CD4-positive, alpha-beta T cell treated with Interleukin-12 subunit alpha and Interleukin-12 subunit beta, for 1 hour (primary cell): Measurements from ENCODE around the gene TRIM62.

Experiments used
- DNase-seq: peaks from one replicate; pipeline ENCODE4 v3.0.0-alpha.2; 2020

TRIM62 gene

DNA sequence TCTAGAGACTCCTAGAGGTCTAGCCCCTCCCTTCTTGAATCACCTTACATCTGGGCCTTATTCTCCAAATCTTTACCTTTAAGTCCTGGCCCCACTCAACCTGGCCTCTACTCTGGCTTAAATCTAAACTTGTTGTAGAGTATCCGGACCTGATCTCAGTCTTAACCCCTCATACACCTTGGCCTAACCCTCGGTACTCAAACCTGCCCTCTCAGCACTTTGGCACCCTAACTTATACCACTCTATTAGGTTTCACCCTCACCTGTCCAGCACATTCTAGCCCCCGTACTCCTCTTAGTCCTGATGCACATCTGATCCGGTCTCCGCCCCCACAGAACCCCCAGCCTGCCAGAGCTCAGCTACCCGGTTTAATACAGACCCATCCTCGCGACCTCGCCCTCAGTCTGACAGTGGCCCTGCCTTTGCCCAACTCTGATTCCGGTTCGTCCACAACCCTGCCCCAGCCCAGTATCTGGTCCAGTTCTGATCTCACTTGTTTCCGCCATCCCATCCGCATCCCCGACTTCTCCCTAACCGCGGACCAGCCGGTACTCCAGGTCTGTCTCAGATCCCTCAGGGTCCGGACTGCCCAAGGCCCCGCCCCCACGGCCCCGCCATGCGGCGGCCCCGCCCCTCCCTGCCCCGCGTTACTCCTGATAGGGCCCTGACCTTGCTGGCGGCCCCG is 1.5 kb downstream of the TRIM62 start:
- DNase-seq: no peak

DNA sequence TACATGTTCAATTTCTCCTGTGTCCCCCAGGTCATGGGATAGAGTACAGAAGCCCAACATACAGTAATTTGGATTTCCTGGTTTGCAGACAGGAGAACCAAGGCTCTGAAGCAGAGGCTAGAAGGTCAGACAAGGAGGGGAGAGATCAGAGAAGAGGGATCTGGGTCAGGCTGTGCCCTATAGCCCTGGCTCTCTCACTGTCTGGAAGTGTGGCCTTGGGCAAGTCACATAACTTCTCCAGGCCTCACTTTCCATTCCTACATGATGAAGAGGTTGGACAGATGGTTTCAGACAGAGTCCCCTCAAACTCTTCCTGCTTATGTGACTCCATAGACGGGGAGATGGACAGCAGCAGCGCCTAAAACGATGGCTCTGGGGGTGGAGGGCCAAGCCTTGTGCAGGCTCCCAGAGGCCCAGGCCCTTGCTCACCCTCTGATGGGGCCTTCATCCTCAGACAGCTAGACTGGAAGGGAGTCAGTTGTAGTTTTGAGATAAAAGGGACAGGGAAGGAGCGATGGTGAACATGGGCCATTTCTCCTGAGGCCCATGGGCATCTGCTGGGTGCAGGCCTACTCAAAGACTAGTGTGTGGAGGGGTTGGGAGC is 2.9 kb downstream of the TRIM62 start:
- no peak for DNase-seq

DNA sequence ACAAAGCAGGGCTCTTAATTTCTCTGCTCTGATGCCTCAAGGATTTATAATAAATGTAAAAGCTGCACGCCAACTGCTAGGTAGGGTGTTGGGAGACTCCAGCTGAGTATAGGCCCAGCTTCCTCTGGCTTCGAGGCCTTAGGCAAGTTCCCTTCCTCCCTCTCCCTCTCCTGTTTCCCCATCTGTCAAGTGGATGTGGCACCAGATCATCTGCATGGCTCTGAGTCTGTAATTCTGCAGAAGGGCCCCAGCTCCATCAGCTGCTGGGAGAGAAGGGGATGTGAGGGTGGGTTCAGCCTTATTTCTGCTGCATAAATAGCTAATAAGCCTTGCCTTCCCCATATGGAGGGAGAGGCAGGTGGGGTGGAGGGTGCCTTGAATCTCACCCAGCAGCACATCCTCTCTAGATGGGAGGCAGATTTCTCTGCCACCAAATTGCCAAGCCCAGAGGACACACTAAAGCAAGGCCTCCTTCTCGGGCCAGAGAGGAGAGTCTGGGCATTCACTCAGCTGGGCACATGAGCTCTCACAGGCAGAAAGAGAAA is 3.8 kb downstream of the TRIM62 start:
- DNase-seq: no peak

DNA sequence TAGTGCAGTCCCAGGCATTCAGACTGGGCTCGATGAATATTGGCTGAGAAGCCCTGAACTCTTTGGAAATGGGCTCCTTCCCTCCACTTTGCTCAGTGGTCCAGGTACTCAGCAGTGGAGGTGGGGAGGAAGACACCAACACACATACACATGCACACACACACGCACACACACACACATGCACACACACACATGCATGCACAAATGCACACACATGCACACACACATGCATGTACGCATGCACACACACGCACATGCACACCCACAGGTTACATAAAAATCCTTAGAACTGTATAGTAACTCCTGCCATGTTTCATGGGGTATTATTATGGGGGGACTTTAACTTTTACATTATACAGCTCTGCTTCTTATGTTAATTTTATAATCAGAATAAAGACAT is 5.0 kb downstream of the TRIM62 start:
- DNase-seq: no peak

DNA sequence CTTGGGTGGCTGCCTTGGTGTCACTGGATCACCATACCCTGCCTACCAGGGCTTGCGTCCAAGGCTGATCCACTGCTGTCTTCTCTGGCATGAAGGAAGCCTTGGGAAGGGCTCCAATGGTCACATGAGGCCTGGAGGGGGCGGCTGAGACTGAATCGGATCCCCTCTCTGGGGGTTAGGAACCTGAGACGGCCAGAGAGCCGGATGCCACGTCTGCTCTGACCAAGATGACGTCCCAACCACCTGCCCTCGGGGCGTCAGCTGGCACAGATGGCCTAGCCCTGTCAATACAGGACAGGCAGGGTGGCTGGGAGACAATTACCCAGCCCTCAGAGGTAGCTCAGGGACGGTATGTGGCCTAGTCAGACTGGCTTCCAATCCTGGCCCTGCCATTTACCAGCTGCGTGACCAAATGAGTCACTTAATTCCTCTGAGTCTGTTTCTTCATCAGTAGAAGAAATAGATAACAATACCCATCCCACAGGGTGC is 5.4 kb downstream of the TRIM62 start:
- DNase-seq: no peak

DNA sequence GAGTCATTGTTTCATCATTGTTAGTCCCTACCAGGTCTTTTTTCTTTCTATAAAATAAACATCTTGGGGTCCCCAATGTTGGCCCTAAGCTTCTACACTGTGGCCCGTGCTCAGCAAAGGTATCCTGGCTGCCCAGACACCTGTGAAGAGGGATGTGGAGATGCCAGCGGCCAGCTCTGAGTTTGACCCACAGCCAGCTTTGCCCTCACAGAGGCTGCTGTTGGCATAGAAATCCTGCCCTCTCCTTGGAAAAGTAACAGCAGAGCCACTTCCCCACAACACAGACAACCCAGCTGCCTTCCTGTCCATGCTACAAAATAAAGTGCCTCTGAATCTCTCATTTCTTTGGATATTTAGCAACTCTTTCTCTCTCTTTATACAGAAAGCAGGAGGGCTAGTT is 6.0 kb downstream of the TRIM62 start:
- DNase-seq: no peak

DNA sequence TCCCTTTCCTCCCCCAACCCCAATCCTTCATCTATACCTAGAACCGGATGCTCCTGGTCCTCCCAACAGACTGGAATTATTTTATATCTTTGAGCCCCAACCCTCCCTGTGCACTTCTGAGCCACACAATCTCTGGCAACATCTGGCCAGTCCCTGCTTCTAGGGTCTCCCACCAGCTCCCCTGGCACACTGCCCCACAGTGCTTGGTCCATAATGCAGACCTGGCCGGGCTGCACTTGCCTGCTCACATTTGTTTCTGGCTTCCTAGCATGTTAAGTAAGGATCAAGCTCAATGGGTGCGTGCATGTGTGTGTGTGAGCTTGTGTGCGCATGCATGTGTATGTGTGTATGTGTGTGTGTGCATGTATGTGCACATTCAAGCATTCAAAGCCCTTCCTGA is 8.8 kb downstream of the TRIM62 start:
- no peak for DNase-seq

DNA sequence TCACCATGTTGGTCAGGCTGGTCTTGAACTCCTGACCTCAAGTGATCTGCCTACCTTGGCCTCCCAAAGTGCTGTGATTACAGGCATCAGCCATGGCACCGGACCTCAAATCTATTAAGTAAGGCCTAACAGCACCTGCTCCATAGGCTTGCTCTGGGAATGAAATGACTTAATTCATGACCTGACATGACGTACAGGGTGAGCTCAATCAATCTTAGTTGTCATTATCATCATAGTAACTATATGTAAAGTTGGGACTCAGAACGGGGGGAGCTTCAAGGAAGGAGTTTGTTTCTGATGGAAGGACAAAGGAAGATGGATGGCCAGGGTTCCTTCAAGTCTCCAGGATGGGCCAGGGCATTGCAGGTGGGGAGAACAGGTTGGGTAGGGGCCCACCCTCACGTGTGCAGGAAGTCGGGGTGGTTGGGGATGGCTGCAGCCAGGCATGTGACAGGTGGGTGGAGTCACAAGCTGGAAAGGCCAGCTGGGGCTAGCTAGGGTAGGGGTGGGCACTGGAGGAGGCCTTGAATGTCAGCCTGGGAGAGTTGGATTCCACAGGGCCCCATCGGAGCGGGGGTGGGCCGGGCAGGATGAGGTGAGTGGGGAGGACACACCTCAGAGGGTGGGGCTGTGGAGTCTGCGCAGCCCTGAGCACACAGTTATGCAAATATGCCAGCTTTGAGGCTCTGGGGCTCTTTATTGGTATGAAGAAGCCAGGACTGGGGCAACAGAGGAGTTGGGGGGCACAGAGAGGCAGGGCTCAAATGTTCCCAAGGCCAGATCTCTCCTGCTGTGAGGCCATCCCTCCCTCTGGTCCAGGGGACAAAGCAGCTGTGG is 9.6 kb downstream of the TRIM62 start:
- no peak for DNase-seq

DNA sequence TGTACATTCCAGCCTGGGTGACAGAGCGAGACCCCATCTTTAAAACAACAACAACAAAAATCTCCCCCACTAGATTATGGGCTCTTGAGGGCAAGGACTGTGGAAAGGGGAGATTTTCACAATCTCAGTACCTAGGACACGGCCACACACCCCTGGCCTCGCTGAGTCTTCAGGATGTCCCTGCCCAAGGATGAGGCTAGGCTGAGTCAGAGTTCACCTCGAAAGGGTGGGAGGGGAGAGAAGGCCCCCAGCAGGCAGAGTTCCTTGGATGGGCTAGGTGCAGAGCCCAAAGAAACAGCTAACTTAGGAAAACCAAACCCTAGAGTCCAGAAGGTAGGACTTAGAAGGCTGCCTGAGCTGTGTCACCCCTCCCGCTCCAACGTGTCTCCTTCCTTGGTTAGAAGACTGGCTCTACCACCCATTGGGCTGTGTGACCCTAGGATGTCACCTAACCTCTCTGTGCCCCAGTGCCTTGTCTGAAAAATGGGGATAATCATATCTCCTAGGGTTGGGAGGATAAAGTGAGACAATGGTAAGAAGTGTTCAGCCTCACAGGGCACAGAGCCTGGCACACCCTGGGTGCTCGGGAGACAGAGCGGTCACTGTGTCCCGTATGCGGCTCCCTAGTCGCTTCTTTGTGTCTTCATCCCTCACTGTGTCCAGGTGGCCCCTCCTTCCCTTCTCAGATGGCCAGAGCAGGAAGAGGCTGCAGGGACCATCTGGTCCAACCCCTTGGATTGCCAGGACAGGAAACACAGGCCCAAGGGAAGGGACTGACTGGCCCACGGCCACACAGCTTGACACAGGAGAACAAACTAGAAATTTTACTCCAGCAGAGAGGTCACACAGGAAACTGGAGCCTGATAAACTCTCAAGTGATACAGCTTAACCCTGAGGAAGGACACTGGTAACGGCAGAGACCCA is 11.2 kb downstream of the TRIM62 start:
- no peak for DNase-seq

DNA sequence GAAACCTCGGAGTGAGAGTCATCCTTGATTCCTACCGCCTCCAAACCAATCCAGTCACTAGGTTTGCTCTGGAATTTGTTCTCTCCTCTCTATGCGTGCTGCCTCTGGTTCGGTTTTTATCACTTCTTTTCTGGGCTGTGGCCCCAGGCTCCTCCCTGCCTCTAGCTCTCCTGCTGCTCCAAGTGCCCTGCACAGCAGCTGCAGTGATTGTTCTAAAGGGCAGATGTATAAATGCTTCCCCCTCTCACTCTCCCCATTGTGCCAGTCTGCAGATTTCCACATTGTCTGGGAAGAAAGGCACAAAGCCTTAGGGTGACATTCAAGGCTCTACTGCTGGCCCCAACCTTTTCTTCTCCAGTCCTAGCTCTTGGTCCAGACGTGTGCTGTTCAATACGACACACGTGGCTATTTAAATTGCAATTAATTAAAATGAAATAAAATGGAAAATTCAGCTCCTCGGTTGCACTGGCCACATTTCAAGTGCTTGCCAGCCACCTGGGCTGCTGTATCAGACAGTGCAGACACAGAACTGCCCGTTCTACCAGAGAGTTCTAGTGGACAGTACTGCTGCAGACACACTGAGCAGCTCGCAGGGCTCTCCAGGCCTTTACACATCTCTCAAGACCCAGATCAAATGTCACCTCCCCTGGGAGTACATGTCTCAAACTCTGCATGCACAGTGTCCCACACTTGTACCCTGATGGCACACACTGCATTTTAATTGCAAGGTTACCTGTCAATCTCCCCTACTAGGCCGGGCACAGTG is 12.4 kb downstream of the TRIM62 start:
- no peak for DNase-seq

DNA sequence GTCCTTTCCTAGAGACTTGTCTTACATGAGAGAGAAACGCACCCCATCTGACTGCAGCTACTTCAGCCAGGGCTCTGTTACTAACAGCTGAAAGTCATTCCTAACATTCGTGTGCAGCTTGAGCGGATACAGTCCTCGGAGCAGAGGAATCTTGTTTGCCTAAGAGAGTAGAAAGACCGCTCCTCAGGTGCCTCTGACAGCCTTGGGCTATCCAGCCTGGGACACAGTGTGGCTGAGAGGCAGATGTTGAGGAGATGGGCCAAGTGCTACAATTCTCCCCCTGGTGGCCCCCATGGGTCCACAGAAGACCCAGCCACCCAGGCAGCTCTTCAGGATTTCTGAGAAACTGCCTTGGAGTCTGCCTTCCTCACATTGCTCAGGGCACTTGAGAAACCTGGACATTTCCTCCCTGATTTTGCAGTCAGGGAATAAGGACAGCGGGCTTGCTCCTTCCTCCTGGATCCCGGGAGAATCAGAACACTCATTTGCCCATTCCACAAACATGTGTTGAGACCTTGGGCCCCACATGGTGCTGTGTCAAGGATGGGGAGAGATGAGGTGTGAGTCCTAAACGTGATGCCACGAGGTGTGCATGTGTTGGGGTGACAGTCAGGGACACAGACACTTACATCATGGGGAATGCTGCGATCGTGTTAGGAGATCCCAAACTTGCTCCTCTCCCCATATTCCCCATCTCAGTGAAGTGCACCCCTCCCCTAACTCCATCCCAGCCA is 13.1 kb downstream of the TRIM62 start:
- no peak for DNase-seq

DNA sequence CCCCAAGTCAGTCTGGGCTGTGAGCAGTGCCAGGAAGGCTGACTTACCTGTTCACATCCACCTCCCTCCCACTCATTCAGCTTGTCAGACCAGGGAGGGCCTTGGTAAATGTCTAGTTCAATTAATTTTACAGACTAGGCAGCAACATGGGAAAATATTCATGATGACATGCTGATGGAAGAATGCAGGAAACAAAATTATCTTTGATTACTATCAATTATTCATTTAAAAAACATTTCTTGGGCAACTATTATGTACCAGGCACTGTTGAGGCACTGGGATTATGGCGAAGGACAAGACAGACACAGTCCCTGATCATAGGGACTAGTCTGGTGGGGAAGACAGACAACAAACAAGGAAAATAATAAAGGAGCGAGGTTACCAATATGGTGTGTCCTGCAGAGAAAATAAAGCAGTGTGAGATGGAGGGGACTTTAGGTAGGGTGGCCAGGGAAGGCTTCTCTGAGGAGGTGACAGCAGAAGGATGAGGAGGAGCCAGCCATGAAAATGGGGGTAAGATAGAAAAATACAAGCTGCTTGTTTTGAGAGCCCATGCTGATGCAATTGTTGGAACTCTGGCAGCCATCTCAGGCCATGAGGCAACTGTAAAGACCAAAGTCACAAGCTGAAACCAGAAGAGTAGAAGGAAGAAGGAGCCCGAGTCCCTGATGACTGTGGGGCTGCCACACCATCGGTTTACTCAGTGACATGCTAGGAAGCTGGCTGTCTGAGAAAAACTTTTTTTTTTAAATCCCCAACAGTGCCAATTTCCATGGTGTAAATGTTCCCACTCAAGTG is 14.0 kb downstream of the TRIM62 start:
- no peak for DNase-seq

DNA sequence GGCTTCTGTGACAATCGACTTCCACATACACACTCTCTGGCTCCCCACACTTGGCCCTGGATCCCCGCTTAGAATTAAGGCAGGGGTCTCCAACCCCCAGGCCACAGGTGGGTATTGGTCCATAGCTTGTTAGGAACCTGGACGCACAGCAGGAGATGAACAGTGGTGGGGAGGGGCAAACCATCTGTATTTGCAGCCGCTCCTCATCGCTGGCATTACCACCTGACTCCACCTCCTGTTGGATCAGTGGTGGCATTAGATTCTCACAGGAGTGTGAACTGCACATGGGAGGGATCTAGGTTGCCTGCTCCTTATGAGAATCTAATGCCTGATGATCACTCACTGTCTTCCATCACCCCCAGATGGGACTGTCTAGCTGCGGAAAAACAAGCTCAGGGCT is 16.0 kb downstream of the TRIM62 start:
- no peak for DNase-seq

DNA sequence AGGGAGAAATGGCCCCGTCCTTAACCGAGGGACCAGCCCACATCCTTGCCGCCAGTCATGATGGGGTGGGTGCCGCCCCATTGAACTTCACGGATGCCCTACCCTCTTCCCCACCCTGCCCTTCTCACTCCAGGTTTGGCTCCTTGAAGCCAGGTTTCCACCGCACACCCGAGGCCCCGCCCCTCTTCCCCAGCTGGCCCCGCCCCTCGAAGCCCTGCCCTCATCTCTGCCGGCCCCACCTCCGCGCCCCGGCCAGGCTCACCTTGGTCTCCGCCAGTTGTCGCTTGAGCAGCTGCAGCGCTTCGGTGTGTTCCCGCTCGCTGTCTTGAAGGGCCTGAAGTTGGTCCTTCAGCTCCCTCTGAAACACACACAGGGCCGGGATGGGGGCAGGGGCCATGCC is 16.6 kb downstream of the TRIM62 start:
- DNase-seq: no peak

DNA sequence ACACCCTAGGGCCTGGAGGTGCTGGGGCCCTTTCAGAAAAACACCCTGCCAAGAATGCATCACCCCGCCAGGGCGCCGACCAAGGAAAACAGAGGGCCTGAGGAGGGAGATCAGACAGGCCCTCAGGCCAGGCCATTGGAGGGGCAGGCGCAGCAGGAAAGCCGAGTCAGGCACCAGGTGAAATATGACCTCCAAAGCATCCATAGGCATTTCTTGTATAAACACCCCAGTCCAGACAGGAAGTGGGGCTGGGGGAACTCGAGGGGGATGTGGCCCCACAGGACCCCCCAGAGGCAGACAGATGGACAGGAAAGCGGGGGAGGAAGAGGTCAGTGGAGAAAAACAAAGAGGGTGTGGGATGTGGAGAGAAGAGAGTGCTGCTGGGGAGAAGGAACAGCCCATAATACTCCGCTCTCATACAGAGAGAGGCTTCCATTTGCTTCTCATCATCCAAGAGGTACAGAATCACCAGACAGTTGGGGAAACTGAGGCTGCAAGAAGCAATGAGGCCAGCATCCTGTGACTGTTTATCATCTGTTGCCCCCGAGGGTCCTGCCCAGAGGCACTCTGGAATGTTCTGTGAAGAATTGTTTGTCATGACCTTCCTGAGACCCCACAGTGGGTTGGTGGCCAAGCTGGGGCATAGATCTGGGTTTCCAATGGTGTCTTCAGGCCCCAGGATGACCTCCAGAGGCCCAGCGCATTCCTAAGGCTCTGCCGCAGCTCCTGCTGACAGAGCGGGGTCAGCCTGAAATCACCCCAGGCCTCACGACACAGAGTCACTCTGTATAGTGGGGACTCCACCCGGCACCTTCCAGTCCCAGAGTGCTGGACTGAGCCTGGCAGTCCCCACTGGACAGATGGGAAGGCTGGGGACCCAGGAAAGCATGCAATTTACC is 18.0 kb downstream of the TRIM62 start:
- no peak for DNase-seq

DNA sequence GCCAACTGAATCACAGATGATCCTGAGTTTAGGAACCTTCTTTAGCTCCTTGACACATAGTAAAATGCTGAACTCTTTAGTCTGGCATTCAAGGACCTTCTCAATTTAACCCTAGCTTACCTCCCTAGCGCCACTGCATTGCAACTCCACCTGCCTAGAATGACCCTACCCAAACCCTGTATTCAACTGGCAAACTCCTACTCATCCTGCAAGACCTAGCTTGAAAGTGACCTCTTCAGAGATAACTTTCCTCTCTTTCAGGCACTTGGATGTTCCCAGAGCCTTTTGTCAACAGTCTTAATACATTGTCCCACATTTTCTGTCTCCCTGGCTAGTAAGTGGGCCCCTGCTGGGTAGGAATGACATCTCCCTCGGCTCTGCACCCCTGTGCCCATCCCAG is 19.7 kb downstream of the TRIM62 start:
- no peak for DNase-seq

DNA sequence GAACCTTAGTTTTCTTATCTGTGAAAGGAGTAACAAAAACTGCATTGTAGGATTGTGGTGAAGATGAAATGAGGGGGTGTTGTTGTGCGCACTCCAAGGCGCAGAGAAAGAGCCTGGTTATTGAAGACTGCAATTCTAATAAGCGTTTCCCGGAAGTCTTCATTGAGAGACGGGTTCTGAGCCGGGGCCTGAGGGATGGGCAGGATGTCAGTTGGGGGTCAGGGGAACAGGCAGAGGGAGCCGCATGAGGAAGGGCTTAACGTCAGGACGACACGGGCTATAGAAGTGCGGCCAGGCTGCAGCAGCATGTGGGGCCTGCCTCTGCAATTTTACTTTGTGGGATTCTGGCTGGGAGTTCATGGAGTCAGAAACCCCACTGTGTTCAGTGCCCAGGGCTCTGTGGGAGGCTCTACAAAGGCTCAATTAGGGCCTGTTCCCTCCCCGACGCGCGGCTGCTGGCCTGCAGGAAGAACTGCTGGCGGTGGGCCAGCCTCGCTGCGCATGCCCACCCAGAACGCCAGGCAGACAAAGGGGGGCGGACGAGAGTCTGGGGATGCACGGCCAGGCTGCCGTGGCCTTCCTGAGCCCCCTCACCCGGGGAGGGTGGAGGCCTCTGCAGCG is 20.7 kb downstream of the TRIM62 start:
- DNase-seq: no peak

DNA sequence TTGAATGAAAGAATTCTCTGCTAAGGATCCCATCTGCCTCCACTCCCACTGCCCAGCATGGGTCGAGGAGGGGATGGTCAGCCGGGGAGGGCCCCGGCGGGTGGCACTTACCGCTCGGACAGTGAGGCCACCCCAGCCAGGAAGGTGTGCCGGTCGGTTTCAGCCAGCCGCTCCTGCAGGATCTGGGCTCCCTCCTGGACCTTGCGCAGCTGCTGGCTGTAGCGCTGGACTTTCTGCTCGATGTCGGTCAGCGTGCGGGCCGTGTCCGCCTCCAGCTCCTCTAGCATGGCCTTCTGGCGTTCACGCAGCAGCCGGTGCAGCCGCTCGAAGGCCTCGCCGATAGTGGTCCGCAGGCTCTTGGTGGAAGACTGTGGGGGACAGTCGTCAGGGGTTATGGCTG is 22.3 kb downstream of the TRIM62 start:
- no peak for DNase-seq

DNA sequence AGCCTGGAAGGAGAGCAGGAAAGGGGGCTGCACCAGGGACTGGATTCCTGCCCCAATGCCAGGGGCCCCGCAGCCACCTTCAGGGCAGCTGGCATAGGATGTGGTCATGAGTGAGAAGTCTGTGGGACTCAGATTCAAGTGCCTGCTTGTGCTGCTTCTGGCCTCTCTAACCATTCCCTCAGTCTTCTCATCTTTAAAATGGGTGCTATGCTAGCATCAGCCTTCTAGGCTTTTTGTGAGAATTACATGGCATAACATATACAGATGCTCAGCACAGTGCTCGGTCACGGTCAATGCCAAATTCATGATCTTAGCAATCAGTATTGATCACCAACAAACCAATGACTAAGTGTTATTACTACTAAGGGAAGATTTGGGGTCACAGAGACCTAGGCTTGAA is 23.5 kb downstream of the TRIM62 start:
- no peak for DNase-seq
